GM18519 (cell line): Measurements from ENCODE around the gene MOSPD3.
"Not testable (repeated sequence)": the region's sequence is repeated elsewhere in the genome, so short reads cannot be mapped to it uniquely, and the experiment has no call there.

Experiments
- ATAC-seq: cut with Tn5 transposase; IDR thresholded peaks from one replicate; pipeline ENCODE4 v1.9.1; 2021; ENCODE audit warnings: mild to moderate bottlenecking, moderate library complexity; ENCODE audit not compliant: unreplicated experiment, low FRiP score

Gene MOSPD3

GRCh38 chr7:100655908-100656674 lies 43.8 kb downstream of the MOSPD3 start, which contains the start of gene ACTL6B:
Gene ACTL6B (minus strand): TSS chr7:100656448. CDS start chr7:100656354, 94 bp downstream.
- no peak for ATAC-seq

GRCh38 chr7:100662194-100662776 lies 49.9 kb downstream of the MOSPD3 start:
- not testable (repeated sequence) for ATAC-seq
